Heart left ventricle (tissue), 16 donors: Measurements from ENCODE around the gene MYCBP2. TPM values are rescaled to one million over a fixed set of nuclear protein-coding genes. Genes with fewer than 3 reads are reported as not detected.

Experiments used
- ATAC-seq, 4 donors: fragments of 200-7000 bp; cut with Tn5 transposase; one replicate each; pipeline ENCODE4 v1.9.1; 2020 to 2022; ENCODE audit warnings: moderate library complexity in 4 of 4, mild to moderate bottlenecking in 3 of 4, moderate number of reproducible peaks in 1 of 4
- DNase-seq, 5 donors: peaks; one replicate each; pipeline ENCODE4 v3.0.0-alpha.2; 2020
- H3K27ac ChIP-seq, 12 donors: fragments of 200-600 bp; sonication (generic) in 4 of 12; one replicate each; pipeline versions ENCODE4 v1.5.0 to v1.8.0; 2016 to 2022; ENCODE audit warnings: mild to moderate bottlenecking in 2 of 12
- H3K27me3 ChIP-seq, 9 donors: fragments of 200-600 bp; sonication (generic) in 2 of 9; one replicate each; pipeline versions ENCODE4 v1.5.1 to v1.8.0; 2016 to 2022; ENCODE audit warnings: mild to moderate bottlenecking in 3 of 9
- H3K36me3 ChIP-seq, 9 donors: fragments of 200-600 bp; sonication (generic) in 2 of 9; one replicate each; pipeline versions ENCODE4 v1.5.0 to v1.8.0; 2018 to 2022; ENCODE audit warnings: mild to moderate bottlenecking in 2 of 9
- H3K4me1 ChIP-seq, 12 donors: fragments of 200-600 bp; sonication (generic) in 4 of 12; one replicate each; pipeline versions ENCODE4 v1.5.0 to v1.8.0; 2016 to 2022; ENCODE audit warnings: mild to moderate bottlenecking in 3 of 12
- H3K4me3 ChIP-seq, 12 donors: fragments of 200-600 bp; sonication (generic) in 4 of 12; one replicate each; pipeline versions ENCODE4 v1.5.0 to v1.8.0; 2017 to 2022; ENCODE audit warnings: mild to moderate bottlenecking in 9 of 12, moderate library complexity in 4 of 12
- H3K9me3 ChIP-seq, 12 donors: fragments of 200-600 bp; sonication (generic) in 4 of 12; one replicate each; pipeline versions ENCODE4 v1.5.0 to v1.8.0; 2016 to 2022; ENCODE audit warnings: mild to moderate bottlenecking in 1 of 12
- POLR2A ChIP-seq, 2 donors: fragments of 450-650 bp; IDR thresholded peaks; one replicate each; pipeline ENCODE4 v1.6.1; 2017; ENCODE audit warnings: antibody characterized with exemption in 2 of 2, mild to moderate bottlenecking in 2 of 2, moderate library complexity in 2 of 2
- WGBS, 4 donors: extraction: QIAGEN DNeasy Blood & Tissue Kit in 2 of 4; methylation state at CpG; one replicate each; pipeline versions ENCODE4 v1.1.5 to v1.1.7; 2013 to 2018; 5-methylcytosine and 5-hydroxymethylcytosine counted together
- intact Hi-C, 10 donors: fragments of 100-400 bp; cut with DNase I; formaldehyde crosslinking; loops; one replicate each; pipeline versions ENCODE4 v1.11.1 to v1.14.2; 2022
- polyA plus RNA-seq, 2 donors: library from polyadenylated mRNA; stranded (reverse); fragments of 200-250 nt; gene quantifications; one replicate each; pipeline ENCODE4 v1.2.3, GENCODE V29; 2013
- total RNA-seq, 9 donors: library from RNA; depleted of rRNA in 2 of 9; stranded (reverse); fragments of >200 nt in 2 of 9; fragmentation: NEBNext Ultra II Directional in 3 of 9; extraction: Animal tissue kit (Norgen Biotek cat#: 25700) in 3 of 9; gene quantifications; one replicate each; pipeline versions ENCODE4 v1.1.0 to v1.2.4, GENCODE V29; 2016 to 2023
- TF ChIP-seq, protein P1 (sequence below), 12 donors: fragments of 200-600 bp; sonication (generic) in 4 of 12; IDR thresholded peaks; one replicate each; pipeline versions ENCODE4 v1.5.0 to v1.8.0; 2018 to 2022; ENCODE audit warnings: antibody characterized with exemption in 12 of 12, mild to moderate bottlenecking in 5 of 12
- donor health status: ischemic (EF 13 %, LVEDD 7.1; RV severe dilation, severe dysfunction).
- donor health status: healthy with polysubstance abuse.
- donor health status: DM: no; HTN: yes; CAD: no.
- donor health status: DM: no; HTN: no; CAD: no.
- donor health status: ischemic (EF 25% LVEDD 6.9; RV normal size, moderate dysfunction).
- donor health status: ischemic (EF 25% LVEDD 5.7; RV mildly dilated, moderate dysfunction).
- donor health status: healthy.
- donor health status: DM: yes; HTN: yes; CAD: no.
- donor health status: ischemic (EF 35%, LVEDD 5.7; RV mildly dilated, moderate dysfunction).
- donor health status: nonischemic (EF 11% LVEDD 7.7; RV severe dilation, severe dysfunction).
- donor health status: DM: yes; HTN: yes; CAD: no.
- donor health status: PGD.
- donor health status: ischemic (EF 29% LVEDD 5.4; RV normal size, mild dysfunction).
- donor health status: nonischemic (EF 23%, LVEDD 6.1; RV moderate dilation, normal function).

The MYCBP2 gene
- total and polyA plus RNA-seq, 11 donors: 15.7 to 85.6 (median 58.2) TPM

DNA sequence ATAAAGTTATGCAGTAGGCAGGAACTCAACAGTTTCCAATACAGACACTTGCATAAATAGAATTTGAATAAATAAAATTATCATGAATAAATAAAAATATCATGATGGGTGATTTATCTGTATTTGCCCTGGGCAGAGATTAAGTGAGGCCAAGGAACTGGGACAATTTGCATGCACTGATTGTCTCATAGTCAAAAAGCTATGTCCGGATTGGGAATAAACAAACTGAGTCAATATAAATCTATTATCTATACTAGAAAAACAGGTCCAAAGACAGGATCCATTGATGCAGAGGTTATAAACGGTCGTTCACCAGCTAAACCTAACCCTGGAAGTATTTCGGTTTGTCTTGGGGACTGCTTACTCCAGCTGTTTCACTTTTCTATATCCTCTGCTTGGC, 273.7 kb downstream of the MYCBP2 start:
- H3K4me1 ChIP-seq: peaks cover 0 to 9% (median 0%) of the 10 kb centered on the region in 12 donors
- TF ChIP-seq, protein P1, sequence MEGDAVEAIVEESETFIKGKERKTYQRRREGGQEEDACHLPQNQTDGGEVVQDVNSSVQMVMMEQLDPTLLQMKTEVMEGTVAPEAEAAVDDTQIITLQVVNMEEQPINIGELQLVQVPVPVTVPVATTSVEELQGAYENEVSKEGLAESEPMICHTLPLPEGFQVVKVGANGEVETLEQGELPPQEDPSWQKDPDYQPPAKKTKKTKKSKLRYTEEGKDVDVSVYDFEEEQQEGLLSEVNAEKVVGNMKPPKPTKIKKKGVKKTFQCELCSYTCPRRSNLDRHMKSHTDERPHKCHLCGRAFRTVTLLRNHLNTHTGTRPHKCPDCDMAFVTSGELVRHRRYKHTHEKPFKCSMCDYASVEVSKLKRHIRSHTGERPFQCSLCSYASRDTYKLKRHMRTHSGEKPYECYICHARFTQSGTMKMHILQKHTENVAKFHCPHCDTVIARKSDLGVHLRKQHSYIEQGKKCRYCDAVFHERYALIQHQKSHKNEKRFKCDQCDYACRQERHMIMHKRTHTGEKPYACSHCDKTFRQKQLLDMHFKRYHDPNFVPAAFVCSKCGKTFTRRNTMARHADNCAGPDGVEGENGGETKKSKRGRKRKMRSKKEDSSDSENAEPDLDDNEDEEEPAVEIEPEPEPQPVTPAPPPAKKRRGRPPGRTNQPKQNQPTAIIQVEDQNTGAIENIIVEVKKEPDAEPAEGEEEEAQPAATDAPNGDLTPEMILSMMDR (IDR thresholded peaks at IDR 0.05): no peak
- no peak for TF ChIP-seq POLR2A (IDR thresholded peaks at IDR 0.05)
- intact Hi-C loops: no loop called here
- ATAC-seq (no peak), DNase-seq (no peak)
- H3K9me3 ChIP-seq: no peaks in the 10 kb centered on the region
- WGBS, 4 donors: 91 to 95% (median 95%) methylated on average over 4 of the region's 4 CpGs
- H3K4me3 ChIP-seq: no peak overlapping the region
- H3K36me3 ChIP-seq: peaks cover 0 to 99% (median 95%) of the 10 kb centered on the region in 9 donors
- H3K27ac ChIP-seq: no peak overlapping the region
- no peaks in the 10 kb centered on the region for H3K27me3 ChIP-seq

DNA sequence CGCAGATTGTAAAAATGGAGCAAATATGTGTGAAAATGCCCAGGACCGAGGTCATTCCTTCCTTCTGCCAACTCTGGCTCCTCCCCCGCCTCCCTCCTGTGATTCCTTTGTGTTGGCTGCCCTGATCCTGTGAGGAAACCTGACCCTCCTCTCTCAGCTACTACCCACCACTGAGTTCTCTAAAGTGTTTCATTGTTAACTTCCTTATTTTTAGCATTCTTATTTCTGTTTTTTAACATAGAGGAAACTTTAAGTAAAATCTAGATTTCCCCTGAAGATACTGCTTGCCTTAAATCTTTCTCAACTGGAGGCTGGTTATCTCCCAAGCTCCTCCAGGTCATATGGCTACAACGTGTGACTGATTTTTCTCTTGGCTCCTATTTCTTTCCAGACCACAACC, 278.2 kb downstream of the MYCBP2 start:
- Histone ChIP-seq H3K27me3 (no peaks in the 10 kb centered on the region), H3K36me3 (peaks cover 0 to 100% (median 82%) of the 10 kb centered on the region in 9 donors), H3K27ac (peak overlapping the region in 1 of 12 donors; percentile 22), H3K9me3 (no peaks in the 10 kb centered on the region), H3K4me1 (peaks cover 0 to 9% (median 0%) of the 10 kb centered on the region in 12 donors), H3K4me3 (no peak overlapping the region)
- ATAC-seq (peak in 1 of 4 donors; percentile 34), DNase-seq (no peak)
- intact Hi-C loops: no loop called here
- TF ChIP-seq POLR2A (IDR thresholded peaks at IDR 0.05): no peak
- TF ChIP-seq, protein P1 (IDR thresholded peaks at IDR 0.05): no peak
- WGBS, 4 donors: 71 to 79% (median 77%) methylated on average over 4 of the region's 4 CpGs

DNA sequence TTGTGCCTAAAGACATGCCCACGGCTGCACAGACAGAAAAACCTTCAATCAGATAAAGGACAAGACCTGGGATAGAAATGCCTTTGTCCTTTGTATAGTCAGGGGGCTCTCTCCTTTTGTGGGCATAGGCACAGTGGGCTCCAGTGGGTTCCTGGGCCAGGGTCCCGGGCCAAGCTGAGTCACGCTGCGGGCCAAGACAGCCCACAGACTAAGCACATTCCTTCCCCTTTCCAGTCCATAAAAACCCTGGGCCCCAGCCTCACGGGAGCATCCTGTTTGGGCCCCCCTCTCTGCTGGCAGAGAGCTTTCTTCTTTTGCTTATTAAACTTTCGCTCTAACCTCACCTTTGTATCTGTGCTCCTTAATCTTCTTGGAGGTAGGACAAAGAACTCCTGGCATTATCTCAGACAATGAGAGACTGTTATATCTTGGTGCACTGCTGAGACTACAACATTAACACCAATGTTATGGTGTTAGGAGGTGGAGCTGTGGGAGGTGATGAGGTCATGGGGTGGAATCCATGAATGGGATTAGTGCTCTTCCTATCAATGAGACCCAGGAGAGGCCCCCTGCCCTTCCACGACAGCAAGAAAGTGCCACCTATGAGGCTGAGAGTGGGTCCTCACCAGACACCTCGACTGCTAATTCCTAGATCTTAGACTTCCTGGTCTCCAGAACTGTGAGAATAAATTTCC, 279.1 kb downstream of the MYCBP2 start:
- 94 to 97% (median 96%) methylated on average over 8 of the region's 8 CpGs for WGBS, 4 donors
- Histone ChIP-seq H3K36me3 (peaks cover 0 to 95% (median 77%) of the 10 kb centered on the region in 9 donors), H3K4me1 (peaks cover 0 to 9% (median 0%) of the 10 kb centered on the region in 12 donors), H3K9me3 (no peaks in the 10 kb centered on the region), H3K4me3 (no peak overlapping the region), H3K27me3 (no peaks in the 10 kb centered on the region), H3K27ac (no peak overlapping the region)
- TF ChIP-seq, protein P1 (IDR thresholded peaks at IDR 0.05): no peak
- TF ChIP-seq POLR2A (IDR thresholded peaks at IDR 0.05): no peak
- no peak for DNase-seq
- no peak for ATAC-seq
- intact Hi-C loops: no loop called here

GRCh38 chr13:77042566-77043177, 284.2 kb downstream of the MYCBP2 start:
- no peak overlapping the region for H3K4me3 ChIP-seq
- H3K27ac ChIP-seq: peak overlapping the region in 1 of 12 donors; percentile 35
- H3K4me1 ChIP-seq: no peaks in the 10 kb centered on the region
- DNase-seq: no peak
- H3K9me3 ChIP-seq: no peaks in the 10 kb centered on the region
- H3K27me3 ChIP-seq: no peaks in the 10 kb centered on the region
- WGBS, 4 donors: 85 to 91% (median 88%) methylated on average over 5 of the region's 5 CpGs
- no peak for ATAC-seq
- H3K36me3 ChIP-seq: peaks cover 0 to 46% (median 30%) of the 10 kb centered on the region in 9 donors
- intact Hi-C loops: no loop called here
- no peak for TF ChIP-seq POLR2A (IDR thresholded peaks at IDR 0.05)
- TF ChIP-seq, protein P1 (IDR thresholded peaks at IDR 0.05): no peak
